Measurements from ENCODE around the gene PLB1. TPM values are rescaled to one million over a fixed set of nuclear protein-coding genes. Genes with fewer than 3 reads are reported as not detected.

The PLB1 gene
- polyA plus RNA-seq, 1 donor from 2014 or later: 2.8 TPM

DNA sequence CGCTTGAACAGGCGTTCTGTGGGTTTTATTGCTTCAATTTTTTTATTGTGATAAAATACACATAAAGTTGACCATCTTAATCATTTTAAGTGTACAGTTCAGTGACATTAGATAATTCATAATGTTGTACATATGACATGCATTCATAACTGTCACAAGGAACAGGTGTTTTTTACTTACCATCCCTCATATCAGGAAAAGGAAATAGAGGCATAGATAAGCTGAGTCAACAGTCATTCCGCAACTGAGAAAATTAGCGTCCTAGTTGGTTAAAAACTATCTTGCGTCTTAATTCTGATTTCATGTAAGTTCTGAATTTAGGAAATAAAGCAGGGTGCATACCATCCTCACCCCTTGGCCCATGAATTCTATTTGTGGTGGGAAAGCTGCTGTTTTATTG lies 36.5 kb downstream of the PLB1 start:
- Histone ChIP-seq H3K9me2 (ENCODE audit: insufficient read depth, low read length) (no peaks in the 10 kb centered on the region), H3K27ac (ENCODE audit: low read length) (peak overlapping the region; percentile 80), H3K9ac (ENCODE audit: low read length) (peak overlapping the region; percentile 47), H3K27me3 (ENCODE audit: insufficient read depth, low read depth, low read length) (no peaks in the 10 kb centered on the region), H3K4me3 (ENCODE audit: low read length) (peak overlapping the region; percentile 44), H3K9me3 (ENCODE audit: low read length) (no peaks in the 10 kb centered on the region), H3K79me2 (replicated peaks; ENCODE audit: insufficient read depth, low read length) (no peaks in the 10 kb centered on the region), H3K36me3 (ENCODE audit: insufficient read depth, low read length) (no peaks in the 10 kb centered on the region), H3F3A (ENCODE audit: insufficient read depth, low read length, poor library complexity, severe bottlenecking) (no peaks in the 10 kb centered on the region), H2AFZ (ENCODE audit: low read depth, low read length) (no peak overlapping the region), H4K20me1 (ENCODE audit: insufficient read depth) (no peaks in the 10 kb centered on the region), H3K4me2 (ENCODE audit: low read length) (no peak overlapping the region)
- TF ChIP-seq EZH2 (IDR thresholded peaks at IDR 0.05; ENCODE audit: borderline replicate concordance, insufficient read depth, low read length, poor library complexity, severe bottlenecking) (no peak), MXI1 (conservative IDR thresholded peaks at IDR 0.05; ENCODE audit: poor library complexity, severe bottlenecking) (no peak), EP300 (conservative IDR thresholded peaks at IDR 0.05; ENCODE audit: poor library complexity, severe bottlenecking) (no peak), POLR2AphosphoS5 (IDR thresholded peaks at IDR 0.05) (no peak), RAD21 (conservative IDR thresholded peaks at IDR 0.05) (no peak), TAF1 (IDR thresholded peaks at IDR 0.05; ENCODE audit: low read depth) (no peak), SMC3 (conservative IDR thresholded peaks at IDR 0.05; ENCODE audit: poor library complexity) (no peak)
- TF ChIP-seq, protein P1, sequence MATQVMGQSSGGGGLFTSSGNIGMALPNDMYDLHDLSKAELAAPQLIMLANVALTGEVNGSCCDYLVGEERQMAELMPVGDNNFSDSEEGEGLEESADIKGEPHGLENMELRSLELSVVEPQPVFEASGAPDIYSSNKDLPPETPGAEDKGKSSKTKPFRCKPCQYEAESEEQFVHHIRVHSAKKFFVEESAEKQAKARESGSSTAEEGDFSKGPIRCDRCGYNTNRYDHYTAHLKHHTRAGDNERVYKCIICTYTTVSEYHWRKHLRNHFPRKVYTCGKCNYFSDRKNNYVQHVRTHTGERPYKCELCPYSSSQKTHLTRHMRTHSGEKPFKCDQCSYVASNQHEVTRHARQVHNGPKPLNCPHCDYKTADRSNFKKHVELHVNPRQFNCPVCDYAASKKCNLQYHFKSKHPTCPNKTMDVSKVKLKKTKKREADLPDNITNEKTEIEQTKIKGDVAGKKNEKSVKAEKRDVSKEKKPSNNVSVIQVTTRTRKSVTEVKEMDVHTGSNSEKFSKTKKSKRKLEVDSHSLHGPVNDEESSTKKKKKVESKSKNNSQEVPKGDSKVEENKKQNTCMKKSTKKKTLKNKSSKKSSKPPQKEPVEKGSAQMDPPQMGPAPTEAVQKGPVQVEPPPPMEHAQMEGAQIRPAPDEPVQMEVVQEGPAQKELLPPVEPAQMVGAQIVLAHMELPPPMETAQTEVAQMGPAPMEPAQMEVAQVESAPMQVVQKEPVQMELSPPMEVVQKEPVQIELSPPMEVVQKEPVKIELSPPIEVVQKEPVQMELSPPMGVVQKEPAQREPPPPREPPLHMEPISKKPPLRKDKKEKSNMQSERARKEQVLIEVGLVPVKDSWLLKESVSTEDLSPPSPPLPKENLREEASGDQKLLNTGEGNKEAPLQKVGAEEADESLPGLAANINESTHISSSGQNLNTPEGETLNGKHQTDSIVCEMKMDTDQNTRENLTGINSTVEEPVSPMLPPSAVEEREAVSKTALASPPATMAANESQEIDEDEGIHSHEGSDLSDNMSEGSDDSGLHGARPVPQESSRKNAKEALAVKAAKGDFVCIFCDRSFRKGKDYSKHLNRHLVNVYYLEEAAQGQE (IDR thresholded peaks at IDR 0.05; ENCODE audit: borderline replicate concordance): no peak
- TF ChIP-seq, protein P2, sequence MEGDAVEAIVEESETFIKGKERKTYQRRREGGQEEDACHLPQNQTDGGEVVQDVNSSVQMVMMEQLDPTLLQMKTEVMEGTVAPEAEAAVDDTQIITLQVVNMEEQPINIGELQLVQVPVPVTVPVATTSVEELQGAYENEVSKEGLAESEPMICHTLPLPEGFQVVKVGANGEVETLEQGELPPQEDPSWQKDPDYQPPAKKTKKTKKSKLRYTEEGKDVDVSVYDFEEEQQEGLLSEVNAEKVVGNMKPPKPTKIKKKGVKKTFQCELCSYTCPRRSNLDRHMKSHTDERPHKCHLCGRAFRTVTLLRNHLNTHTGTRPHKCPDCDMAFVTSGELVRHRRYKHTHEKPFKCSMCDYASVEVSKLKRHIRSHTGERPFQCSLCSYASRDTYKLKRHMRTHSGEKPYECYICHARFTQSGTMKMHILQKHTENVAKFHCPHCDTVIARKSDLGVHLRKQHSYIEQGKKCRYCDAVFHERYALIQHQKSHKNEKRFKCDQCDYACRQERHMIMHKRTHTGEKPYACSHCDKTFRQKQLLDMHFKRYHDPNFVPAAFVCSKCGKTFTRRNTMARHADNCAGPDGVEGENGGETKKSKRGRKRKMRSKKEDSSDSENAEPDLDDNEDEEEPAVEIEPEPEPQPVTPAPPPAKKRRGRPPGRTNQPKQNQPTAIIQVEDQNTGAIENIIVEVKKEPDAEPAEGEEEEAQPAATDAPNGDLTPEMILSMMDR (IDR thresholded peaks at IDR 0.05; ENCODE audit: poor library complexity, severe bottlenecking): no peak

DNA sequence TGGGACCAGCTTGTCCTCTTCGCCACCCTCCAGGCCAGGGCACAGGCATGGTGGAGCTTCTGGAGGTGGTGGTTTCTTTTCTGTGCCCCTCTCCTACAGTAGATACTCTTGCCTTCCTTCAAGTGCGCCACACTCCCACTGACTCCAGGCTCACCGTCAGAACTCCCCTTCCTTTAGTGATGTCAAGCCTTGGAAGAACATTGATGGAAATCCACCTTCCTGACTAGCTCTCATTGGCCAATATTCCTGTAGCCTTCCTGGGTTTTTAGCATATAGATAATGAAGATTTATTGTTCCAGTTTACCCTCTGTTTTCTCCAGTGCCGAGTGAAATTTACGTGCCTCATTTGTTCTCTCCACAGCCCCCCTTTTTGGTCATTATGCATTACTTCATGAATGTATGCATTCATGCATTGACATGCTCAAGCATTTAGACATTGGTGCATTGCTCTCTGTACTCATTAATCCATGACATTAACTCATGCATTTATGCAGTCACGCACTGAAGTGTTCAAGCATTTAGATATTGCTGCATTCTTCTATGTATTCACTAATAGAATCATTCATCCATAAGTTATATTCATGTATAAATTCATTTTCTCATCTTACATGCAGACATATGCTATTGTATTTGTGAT lies 37.3 kb downstream of the PLB1 start:
- H3K4me2 ChIP-seq (ENCODE audit: low read length): no peak overlapping the region
- peak overlapping the region; percentile 44 for H3K4me3 ChIP-seq (ENCODE audit: low read length)
- H3F3A ChIP-seq (ENCODE audit: insufficient read depth, low read length, poor library complexity, severe bottlenecking): no peaks in the 10 kb centered on the region
- no peaks in the 10 kb centered on the region for H3K79me2 ChIP-seq (replicated peaks; ENCODE audit: insufficient read depth, low read length)
- no peak for TF ChIP-seq MXI1 (conservative IDR thresholded peaks at IDR 0.05; ENCODE audit: poor library complexity, severe bottlenecking)
- TF ChIP-seq RAD21 (conservative IDR thresholded peaks at IDR 0.05): no peak
- TF ChIP-seq, protein P2 (IDR thresholded peaks at IDR 0.05; ENCODE audit: poor library complexity, severe bottlenecking): no peak
- peak; percentile 81 for TF ChIP-seq EP300 (conservative IDR thresholded peaks at IDR 0.05; ENCODE audit: poor library complexity, severe bottlenecking)
- TF ChIP-seq SMC3 (conservative IDR thresholded peaks at IDR 0.05; ENCODE audit: poor library complexity): no peak
- TF ChIP-seq, protein P1 (IDR thresholded peaks at IDR 0.05; ENCODE audit: borderline replicate concordance): peak; percentile 58
- no peak for TF ChIP-seq EZH2 (IDR thresholded peaks at IDR 0.05; ENCODE audit: borderline replicate concordance, insufficient read depth, low read length, poor library complexity, severe bottlenecking)
- TF ChIP-seq POLR2AphosphoS5 (IDR thresholded peaks at IDR 0.05): no peak
- TF ChIP-seq TAF1 (IDR thresholded peaks at IDR 0.05; ENCODE audit: low read depth): no peak
- no peaks in the 10 kb centered on the region for H3K9me3 ChIP-seq (ENCODE audit: low read length)
- peak overlapping the region; percentile 80 for H3K27ac ChIP-seq (ENCODE audit: low read length)
- H3K9ac ChIP-seq (ENCODE audit: low read length): peak overlapping the region; percentile 47
- H2AFZ ChIP-seq (ENCODE audit: low read depth, low read length): no peak overlapping the region
- H3K9me2 ChIP-seq (ENCODE audit: insufficient read depth, low read length): no peaks in the 10 kb centered on the region
- no peaks in the 10 kb centered on the region for H3K36me3 ChIP-seq (ENCODE audit: insufficient read depth, low read length)
- no peaks in the 10 kb centered on the region for H4K20me1 ChIP-seq (ENCODE audit: insufficient read depth)
- H3K27me3 ChIP-seq (ENCODE audit: insufficient read depth, low read depth, low read length): no peaks in the 10 kb centered on the region

Measured in neural cell (in vitro differentiated cells).